HG02610 (cell line): ENCODE measurements around the gene BAIAP2L2.
"Not testable (repeated sequence)": the region's sequence is repeated elsewhere in the genome, so short reads cannot be mapped to it uniquely, and the experiment has no call there.

Source experiments
- ATAC-seq: cut with Tn5 transposase; IDR thresholded peaks from one replicate; pipeline ENCODE4 v1.9.1; 2021; ENCODE audit warnings: mild to moderate bottlenecking, moderate library complexity; ENCODE audit not compliant: unreplicated experiment

BAIAP2L2 gene

DNA sequence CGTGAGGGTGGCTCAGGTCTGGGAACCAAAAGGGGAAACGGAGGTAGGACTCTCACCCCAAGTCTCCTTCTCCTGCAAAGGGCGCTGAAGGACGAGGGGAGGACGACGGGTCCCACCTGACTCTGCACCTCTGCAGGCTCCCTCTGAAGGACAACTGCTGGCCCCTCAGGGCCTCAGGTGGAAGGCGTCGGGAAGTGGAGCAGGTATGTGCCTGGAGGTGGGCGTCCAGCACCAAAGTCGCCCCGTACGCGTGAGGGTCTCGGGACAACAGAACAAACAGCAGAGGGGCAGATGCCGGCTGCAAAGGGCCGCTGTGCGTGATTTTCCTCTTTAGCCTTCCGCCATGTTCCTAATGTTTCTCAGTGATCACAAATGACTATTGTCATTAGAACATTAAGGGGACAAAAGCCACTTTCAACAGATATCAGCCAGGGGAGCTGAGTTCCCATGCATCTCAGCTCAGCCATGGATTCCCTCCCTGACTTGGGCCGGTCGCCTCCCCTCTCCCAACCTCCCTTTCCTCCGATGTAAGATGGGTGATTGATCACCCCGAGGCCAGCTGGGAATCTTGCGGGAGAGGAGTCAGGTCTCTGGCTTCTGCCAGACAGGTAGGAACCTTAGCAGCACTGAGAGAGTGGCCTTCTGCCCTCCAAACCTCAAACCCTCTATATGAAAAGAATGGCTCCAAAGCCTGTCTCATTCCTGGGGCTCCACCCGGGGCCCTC lies 27.3 kb downstream of the BAIAP2L2 start:
- ATAC-seq, result no peak

DNA sequence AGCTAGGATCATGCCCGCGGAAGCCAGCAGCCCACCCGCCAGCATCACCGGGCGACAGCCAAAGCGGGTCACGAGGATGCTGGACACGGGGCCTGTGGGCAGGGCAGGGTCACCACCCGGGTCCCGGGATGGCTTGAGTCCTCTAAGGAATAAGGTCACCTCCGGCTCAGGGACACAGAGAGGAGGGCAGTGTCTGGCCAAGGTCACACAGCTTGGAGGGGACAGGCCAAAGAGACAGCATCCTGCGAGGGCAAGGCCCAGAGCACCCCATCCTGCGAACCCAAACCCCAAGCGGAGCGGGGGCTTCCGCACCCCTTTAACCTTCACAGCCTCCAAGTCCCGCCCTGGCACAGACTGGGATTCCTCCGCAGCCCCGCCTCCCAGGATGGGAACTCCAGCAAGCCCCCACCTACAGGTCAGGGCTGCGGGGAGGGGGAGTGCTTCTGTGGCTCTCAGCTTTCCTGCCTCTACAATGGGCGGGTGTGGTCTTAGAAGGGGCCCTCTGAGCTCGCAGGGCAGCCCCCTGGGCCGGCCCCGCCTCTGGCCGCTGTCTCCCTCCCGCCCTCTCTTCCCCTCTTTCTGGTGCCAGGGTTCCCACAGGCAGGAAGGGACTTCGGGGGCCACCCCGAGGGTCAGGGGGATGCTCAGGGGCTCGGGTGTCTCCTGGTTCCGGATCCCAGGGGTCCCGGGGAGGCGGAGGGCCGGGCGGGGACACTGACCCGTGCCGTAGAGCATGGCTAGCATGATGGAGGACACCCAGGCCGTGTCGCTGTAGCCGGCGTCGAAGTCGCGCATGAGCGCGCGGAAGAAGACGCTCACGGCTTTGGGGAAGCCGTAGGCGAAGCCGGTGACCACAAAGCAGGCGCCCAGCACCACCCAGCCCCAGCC lies 28.3 kb downstream of the BAIAP2L2 start:
- ATAC-seq, result no peak

DNA sequence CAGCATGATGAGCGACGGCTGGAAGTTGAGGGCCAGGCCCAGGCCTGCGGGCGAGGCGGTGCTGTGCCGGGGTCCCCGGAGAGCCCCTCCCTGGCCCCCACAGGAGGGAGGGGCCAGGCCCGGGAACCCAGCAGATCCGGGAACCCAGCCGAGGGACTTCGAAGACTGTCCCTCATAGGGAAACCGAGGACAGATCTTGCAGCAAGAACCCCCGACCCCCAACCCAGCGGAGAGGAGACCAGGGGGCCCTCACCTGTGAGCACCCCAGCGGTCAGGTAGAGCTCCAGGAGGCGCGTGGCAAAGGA lies 28.9 kb downstream of the BAIAP2L2 start:
- no peak for ATAC-seq

DNA sequence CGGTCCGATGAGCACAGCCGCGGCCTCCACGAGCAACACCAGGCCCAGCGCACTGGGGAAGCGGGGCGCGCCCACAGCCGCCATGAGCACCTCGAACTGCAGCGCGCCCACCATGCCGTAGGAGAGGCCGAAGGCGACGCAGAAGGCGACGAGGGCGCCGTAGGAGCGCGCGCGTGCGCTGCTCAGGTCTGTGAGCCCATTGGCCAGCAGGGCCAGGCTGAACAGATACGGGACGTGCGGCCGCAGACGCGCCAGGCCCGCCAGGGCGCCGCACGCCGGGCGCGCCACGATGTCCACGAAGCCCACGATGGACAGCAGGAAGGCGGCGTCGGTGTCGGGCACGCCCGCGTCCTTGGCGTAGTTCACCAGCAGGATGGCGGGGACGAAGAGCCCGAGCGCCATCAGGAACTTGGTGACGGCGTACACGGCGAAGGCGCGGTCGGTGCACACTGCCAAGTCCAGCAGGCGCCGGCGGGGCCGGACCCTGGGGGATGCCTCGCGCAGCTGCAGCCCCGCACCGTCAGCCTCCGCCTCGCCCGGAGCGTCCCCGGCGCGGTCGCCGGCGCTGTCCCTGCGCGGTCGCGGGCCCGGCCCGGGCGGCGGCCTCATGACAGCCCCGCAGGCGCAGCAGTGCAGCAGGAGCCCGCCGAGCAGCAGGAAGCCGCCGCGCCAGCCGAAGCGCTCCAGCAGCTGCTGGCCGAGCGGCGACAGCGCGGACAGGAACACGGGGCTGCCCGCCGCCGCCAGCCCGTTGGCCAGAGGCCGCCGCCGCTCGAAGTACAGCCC lies 29.4 kb downstream of the BAIAP2L2 start:
- ATAC-seq, result no peak

DNA sequence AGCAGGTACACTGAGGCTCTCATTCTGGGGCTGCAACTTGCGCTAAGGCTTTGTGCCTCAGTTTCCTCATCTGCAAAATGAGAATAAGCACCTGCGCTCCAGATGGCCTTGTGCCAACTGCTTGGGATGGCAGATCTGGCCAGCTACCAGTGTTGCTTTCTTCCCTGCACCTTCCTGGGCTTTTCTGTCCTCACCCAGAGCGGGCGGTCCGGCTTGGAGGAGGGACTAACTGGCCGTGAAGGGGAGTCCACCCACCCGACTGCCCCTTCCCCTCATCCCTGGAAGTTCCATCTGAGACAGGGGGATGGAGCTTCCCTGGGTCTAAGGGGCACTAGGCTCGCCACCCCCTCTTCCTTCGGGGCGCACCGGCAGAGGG lies 30.0 kb downstream of the BAIAP2L2 start:
- no peak for ATAC-seq

DNA sequence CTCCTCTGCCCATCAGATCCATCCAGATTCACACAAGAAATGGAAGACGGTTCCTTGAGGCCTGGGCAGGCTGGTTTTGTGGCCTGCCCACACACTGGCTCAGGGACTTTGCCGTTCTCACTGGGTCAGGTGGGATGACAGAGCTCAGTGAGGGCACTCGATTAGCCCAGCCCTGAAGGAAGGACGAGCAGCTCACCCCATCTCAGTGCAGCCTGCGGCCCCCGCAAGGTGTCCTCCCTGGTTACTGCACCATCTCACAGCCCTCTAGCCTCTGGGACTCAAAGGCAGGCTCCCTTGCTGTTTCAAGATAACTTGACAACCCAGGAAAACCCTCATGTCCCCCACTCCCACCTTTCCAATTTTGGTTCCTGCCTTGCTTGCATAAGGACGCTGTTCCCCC lies 30.7 kb downstream of the BAIAP2L2 start:
- no peak for ATAC-seq

DNA sequence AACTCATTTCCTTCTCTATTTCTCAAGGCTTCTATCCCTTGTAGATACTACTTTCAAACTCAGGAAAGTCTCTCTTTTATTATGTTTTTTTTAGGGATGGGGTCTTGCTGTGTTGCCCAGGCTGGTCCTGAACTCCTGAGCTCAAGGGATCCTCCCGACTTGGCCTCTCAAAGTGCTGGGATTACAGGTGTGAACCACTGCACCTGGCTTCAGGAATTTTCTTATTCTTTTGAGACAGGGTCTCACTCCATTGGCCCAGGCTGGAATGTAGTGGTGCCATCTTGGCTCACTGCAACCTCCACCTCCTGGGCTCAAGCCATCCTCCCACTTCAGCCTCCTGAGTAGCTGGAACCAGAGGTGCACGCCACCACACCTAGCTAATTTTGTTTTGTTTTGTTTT lies 31.3 kb downstream of the BAIAP2L2 start:
- not testable (repeated sequence) for ATAC-seq

DNA sequence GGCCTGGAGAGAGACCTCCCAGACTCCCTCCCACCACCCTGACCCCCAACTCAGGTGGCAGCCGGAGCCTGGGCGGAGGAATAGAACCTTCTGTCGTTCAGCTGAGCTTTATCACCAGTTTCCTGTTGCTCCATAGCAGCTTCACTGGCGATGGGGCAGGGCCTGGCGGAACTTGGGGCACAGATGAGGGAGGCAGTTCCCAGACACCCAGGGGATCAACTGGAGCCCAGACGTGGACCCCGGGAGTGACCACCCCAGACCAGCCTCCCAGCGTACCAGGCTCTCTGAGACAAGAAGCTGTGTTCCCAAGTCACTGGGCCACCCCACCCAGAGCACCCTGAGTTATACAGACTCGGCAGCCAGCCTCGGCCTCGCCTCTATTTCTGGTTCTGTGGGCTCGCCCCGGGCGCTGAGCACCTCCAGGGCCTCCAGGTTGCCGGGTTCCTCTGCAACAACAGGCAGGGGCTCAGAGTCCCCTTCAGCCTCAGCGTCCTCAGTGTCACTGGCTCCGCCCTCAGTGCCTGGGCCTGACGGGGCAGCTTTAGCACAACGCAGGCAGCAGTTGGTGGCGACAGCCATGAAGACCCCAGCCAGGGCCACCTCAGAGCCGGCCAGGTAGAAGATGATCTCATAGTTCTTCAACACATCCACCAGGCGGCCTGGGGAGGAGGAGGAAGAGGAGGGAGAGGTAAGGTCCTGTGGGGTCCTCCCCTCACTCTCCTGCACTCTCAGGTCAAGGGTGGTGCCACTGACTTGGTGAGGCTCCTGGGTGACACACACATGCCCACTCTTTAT lies 32.2 kb downstream of the BAIAP2L2 start:
- no peak for ATAC-seq

DNA sequence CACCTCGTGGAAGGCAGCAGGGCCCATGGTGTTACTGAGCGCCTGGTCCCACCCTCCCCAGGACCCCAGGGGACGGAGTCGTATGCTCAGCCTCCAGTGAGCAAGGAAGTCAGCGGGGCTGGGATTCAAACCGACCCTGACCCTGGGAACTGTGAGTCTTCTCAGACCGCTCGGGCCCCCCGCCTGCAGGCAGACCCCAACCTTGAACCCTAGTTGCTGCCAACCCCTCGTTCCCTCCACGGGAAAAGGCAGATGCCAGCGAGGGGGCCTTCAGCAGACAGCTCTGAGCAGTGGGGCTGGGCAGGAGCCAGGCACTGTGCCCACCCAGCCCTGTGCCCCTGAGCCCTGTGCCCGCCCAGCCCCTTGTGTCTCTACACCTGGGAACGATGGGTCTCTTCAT lies 32.9 kb downstream of the BAIAP2L2 start:
- ATAC-seq, result no peak

DNA sequence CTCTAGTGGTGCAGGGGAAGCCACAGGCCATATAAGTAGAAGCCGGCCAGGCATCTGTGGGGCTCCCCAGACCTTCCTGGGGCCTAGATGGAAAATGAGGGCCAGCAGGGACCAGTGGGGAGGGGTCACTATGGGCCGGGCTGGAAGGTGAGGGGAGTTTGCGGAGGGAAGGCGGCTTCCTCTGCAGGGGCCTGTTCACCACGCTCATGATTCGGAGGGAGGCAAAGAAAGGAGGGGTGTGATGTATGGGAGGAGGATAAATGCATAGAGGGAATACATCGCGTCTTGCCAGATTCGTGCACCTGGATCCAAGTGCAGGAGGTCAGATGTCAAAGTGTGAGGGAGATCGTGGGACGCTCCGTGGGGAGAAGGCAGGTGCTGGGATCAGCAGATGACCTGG lies 33.4 kb downstream of the BAIAP2L2 start:
- no peak for ATAC-seq

DNA sequence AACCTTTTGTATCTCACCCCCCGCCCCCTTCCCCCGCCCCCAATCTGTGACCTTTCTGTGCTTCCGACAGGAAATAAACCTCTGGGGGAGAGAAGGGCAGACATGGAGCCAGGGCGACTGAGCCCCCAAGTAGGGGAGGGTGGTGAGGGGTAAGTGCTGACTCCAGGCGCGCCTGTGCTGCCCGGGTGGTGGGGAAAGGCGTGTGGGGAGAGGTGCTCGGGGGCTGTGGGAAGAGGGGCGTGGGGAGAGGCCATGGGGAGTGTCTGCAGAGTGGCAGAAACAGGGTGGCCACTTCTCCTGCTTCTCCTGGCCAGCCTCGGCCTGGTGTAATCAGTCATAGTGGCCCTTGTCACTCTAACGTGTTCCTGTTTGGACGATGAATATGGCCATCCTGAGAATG lies 34.5 kb downstream of the BAIAP2L2 start:
- no peak for ATAC-seq

DNA sequence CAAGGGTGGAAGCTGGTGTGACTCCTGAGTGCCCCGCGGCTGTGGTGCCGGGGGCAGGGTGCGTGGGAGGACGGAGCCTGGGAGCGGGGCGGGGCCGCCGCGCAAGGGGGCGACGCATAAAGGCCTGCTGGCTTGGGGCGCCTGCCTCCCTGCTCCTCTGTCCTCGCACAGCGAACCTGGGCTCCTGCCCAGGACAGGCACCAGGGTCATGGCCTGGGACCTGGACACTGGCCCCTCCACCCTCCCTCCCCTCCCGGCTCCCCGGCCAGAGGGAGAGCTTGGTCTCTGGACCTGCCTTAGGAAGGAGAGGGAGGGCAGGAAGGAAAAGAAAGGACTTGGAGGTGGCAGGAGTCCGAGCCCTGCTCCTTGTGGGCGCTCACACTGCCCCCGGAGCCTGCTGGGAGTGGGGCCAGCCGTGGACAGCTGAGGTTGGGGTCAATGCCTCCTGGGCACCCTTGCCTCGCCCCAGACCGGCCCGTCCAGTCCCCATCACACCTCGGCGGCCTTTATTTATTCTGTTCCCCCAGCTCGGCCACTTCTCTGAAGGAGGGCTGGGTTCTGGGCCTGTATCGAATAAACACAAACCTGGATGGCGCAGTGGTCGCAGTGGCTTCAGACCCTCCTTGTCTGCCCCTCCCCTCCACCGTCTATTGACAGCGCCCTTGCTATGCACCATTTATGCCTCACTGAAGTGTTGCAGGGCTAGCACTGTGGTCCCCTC lies 35.2 kb downstream of the BAIAP2L2 start:
- no peak for ATAC-seq

DNA sequence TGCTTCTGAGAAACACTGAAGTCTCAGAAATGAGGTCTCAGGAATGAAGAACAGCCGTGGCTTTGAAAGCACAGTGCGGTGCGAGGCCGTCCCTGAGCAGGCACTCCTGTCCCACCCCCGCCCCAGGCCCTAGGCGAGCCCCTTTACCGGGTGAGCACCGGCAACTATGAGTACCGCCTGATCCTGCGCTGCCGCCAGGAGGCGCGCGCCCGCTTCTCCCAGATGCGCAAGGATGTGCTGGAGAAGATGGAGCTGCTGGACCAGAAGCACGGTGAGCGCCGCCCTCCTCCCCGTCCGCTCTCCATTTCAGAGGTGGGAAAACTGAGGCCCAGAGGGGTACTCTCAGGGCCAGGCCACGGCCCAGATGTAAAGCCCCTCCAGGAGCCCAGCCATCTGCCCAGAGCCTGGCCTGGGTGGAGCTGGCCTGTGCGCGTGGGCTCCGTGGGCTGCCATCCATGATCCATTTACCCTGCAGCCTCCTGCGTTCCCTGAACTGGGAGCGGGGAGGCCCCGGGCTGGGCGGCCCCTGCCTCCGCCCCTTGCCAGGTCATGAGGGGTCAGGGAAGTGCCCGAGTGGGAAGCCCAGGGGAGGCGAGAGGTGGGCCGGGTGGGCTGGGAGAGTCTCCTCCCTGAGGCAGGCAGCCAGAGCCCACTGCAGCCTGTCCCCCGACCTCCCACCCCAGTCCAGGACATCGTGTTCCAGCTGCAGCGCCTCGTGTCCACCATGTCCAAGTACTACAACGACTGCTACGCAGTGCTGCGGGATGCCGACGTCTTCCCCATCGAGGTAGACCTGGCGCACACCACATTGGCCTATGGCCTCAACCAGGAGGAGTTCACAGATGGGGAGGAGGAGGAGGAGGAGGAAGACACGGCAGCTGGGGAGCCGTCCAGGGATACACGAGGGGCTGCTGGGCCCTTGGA lies 36.0 kb downstream of the BAIAP2L2 start:
- no peak for ATAC-seq

DNA sequence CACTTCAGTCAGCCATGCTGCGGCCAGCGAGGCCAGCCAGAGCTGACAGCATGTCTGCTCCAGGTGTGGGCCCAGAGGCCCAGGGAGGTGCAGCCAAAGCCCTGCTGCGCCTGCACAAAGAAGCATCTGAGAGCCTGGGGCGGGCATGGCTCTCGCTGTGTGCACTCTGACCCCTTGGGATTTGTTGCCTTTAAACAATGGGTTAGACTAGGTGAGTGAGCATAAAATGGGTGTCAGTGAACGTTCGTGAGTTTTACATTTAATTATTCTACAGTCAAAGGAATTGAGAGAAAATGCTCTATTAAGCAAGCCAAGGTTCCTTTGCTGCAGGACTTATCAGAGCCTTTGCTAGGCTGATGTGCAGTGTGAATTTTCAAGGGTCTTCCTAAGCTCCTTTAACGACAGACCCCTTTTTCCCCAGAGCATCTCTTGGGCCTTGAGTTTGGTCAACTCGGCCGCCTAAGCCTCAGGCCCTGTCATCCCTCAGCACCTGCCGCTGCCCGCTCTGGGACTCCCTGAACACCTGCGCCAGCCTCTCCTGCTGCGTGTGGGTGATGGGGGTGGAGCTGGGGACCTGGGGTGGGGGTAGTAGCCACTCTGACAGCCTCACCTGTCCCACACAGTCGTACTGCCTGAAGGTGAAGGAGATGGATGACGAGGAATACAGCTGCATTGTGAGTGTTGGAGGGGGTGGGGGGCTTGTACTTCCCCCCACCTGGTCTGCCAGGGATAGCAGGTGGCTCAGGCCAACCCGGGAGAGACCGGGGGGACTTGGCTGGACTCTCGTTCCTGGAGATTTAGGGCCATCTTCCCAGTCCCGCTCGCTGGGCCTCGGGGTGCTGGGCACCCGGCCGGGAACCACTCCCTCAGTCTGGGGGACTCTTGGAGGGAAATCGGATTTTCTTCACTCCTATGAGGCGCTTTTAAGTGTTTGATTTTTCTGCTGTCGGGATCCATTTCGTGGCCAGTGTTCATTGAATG lies 37.0 kb downstream of the BAIAP2L2 start:
- ATAC-seq, result no peak

DNA sequence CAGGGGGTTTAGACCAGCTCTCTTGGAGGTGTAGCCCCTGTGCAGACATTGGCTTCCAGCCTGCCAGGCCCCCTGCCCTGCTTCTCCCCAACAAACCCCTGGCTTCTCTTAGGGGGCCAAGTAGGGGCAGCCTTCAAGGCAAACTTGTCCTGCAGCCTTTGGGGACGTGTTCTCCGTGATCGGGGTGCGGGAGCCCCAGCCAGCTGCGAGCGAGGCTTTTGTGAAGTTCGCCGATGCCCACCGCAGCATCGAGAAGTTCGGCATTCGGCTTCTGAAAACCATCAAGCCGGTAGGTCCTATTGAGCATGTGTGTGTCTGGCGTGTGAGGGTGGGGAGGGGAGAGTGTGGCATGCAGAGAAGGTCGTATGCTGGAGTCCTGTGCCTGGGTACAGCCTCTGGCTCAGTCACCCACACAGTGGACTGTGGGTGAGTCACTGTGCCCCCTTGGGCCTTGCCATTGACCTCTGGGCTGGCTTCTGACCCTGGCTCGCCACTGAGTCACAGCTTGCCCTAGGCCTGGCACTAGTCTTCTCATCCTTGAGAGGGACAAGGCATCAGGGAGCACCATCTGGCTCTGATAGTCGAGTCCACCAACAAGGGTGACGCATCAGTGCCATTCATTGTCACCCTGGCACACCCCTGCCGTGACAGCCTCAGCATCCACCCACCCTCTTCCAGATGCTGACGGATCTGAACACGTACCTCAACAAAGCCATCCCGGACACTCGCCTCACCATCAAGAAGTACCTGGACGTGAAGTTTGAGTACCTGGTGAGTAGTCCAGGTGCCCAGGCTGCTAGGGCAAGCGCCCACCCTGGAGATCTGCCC lies 37.9 kb downstream of the BAIAP2L2 start:
- ATAC-seq, result no peak

DNA sequence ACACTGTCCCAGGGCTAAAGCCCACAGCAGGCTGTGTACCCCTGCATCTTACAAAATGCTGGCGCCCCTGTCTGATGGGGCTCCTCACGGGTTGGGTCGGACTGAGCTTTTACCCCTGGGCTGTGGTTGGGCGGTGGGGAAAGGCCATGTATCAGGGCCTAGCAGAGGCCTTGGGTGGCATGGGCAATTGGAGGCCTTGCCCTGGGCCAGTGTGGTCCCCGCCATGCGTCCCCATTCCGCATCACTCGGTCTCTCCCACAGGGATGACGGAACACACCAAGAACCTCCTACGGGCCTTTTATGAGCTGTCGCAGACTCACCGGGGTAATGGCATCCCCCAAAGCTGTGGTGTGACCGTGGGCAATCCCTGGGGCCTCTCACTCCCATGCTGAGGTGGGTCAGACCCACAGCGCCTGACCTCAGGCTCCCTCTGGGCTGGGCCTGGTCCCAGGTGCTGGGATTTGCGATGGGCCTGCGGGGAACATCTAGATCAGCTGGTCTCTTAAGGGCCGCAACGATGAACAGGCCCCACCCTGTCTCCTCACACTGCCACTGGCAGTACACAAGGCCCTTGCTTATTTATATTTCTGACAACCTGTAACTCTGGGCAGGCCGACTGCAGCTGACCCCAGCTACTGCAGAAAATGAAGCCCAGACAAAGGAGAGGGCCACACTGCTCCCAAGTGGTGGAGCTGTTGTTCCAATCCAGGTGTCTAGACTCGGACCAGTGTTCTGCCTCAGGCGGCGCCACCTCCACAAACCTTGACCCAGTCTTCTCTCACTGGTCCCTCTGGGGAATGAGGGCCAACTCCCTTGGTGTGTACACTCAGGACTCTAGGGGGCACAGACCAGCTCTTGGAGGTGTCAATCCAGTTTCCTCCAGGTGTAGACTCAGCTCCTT lies 38.8 kb downstream of the BAIAP2L2 start:
- no peak for ATAC-seq
